H1 (cell line): Measurements from ENCODE around the gene INHBC. TPM values are rescaled to one million over a fixed set of nuclear protein-coding genes. Genes with fewer than 3 reads are reported as not detected.

Experiments used
- CTCF ChIA-PET: fragments of 300-600 bp; sonication (Branson Sonifier 250); formaldehyde crosslinking; loops from one replicate; lab custom pipeline; 2021; ENCODE audit not compliant: partially characterized antibody; lab: Charles Lee
- POLR2A ChIA-PET: fragments of 300-600 bp; sonication (Branson Sonifier 250); formaldehyde crosslinking; loops from one replicate; lab custom pipeline; 2021; ENCODE audit warnings: inconsistent platforms; ENCODE audit not compliant: partially characterized antibody; lab: Charles Lee
- DNase-seq, 2 experiments: peaks; one replicate each; pipeline versions ENCODE4 v3.0.0 to v3.0.0-alpha.2; 2010 to 2022; ENCODE audit warnings: low spot score in 2 of 2, low read depth in 1 of 2, mixed read lengths in 1 of 2
- FAIRE-seq: peaks from 2 replicates; lab custom pipeline; 2011; peaks lifted over from hg19 to GRCh38; lab: Jason Lieb, UNC
- H2AFZ ChIP-seq: 2 replicates; pipeline ENCODE4 v1.8.1; 2012; ENCODE audit warnings: low read length, inconsistent platforms
- H2AK5ac ChIP-seq: 2 replicates; pipeline ENCODE4 v1.6.1; 2013; ENCODE audit warnings: low read depth, low read length
- H2BK120ac ChIP-seq: replicated peaks from 2 replicates; pipeline ENCODE3; 2013; ENCODE audit warnings: low read depth, low read length, inconsistent platforms
- H2BK12ac ChIP-seq: 2 replicates; pipeline ENCODE4 v1.6.1; 2013; ENCODE audit warnings: low read depth, low read length
- H2BK15ac ChIP-seq: 2 replicates; pipeline ENCODE4 v1.6.1; 2013; ENCODE audit warnings: low read length
- H2BK20ac ChIP-seq: 2 replicates; pipeline ENCODE4 v1.6.1; 2013; ENCODE audit warnings: low read length
- H2BK5ac ChIP-seq: 2 replicates; pipeline ENCODE4 v1.6.1; 2013; ENCODE audit warnings: low read depth, low read length
- H3K14ac ChIP-seq: 2 replicates; pipeline ENCODE4 v1.6.1; 2013; ENCODE audit warnings: inconsistent platforms; ENCODE audit not compliant: insufficient read length
- H3K18ac ChIP-seq: 2 replicates; pipeline ENCODE4 v1.6.1; 2013; ENCODE audit warnings: low read length; ENCODE audit errors: extremely low read depth
- H3K23ac ChIP-seq: 2 replicates; pipeline ENCODE4 v1.6.1; 2013; ENCODE audit warnings: inconsistent platforms; ENCODE audit not compliant: insufficient read length
- H3K23me2 ChIP-seq: 2 replicates; pipeline ENCODE4 v1.6.1; 2013; ENCODE audit warnings: low read depth, low read length
- H3K27ac ChIP-seq: 2 replicates; pipeline ENCODE4 v1.6.1; 2011; ENCODE audit warnings: low read depth, low read length, inconsistent platforms
- H3K27me3 ChIP-seq, 4 experiments: replicated peaks in 1 of 4; 1 replicate in 1 of 4; 2 replicates in 3 of 4; pipeline versions ENCODE4 v1.6.1 to v1.8.1; 2011 to 2013; ENCODE audit warnings: low read length in 3 of 4, mild to moderate bottlenecking in 3 of 4, inconsistent platforms in 2 of 4, mixed read lengths in 2 of 4, moderate library complexity in 1 of 4; ENCODE audit not compliant: control insufficient read depth in 3 of 4, insufficient read depth in 3 of 4; ENCODE audit errors: extremely low read depth in 1 of 4
- H3K36me3 ChIP-seq, 4 experiments: 2 replicates each; pipeline versions ENCODE4 v1.6.1 to v1.8.1; 2011 to 2013; ENCODE audit warnings: mild to moderate bottlenecking in 4 of 4, low read length in 3 of 4, moderate library complexity in 2 of 4, control low read depth in 1 of 4, inconsistent platforms in 1 of 4; ENCODE audit not compliant: insufficient read depth in 4 of 4, control insufficient read depth in 2 of 4
- H3K4ac ChIP-seq: replicated peaks from 2 replicates; pipeline ENCODE3; 2013; ENCODE audit warnings: low read length, low read depth, mixed read lengths, inconsistent platforms; ENCODE audit not compliant: insufficient read length
- H3K4me1 ChIP-seq, 4 experiments: replicated peaks in 1 of 4; 1 replicate in 1 of 4; 2 replicates in 3 of 4; pipeline versions ENCODE4 v1.6.1 to v1.8.1; 2011 to 2013; ENCODE audit warnings: low read length in 3 of 4, inconsistent platforms in 2 of 4, mixed read lengths in 1 of 4; ENCODE audit not compliant: insufficient read depth in 4 of 4, control insufficient read depth in 3 of 4
- H3K4me2 ChIP-seq, 2 experiments: 2 replicates each; pipeline versions ENCODE4 v1.6.1 to v1.8.1; 2011 to 2013; ENCODE audit warnings: low read depth in 2 of 2, low read length in 2 of 2, control low read depth in 1 of 2, inconsistent platforms in 1 of 2, mild to moderate bottlenecking in 1 of 2; ENCODE audit not compliant: insufficient read depth in 1 of 2
- H3K4me3 ChIP-seq, 4 experiments: fragments of 200-600, 300-600 bp in 1 of 4; sonication (generic), shearing (Covaris generic), sonication (Bioruptor Twin) in 1 of 4; 2 replicates each; pipeline versions ENCODE4 v1.5.1 to v1.8.1; 2011 to 2016; ENCODE audit warnings: low read length in 4 of 4, low read depth in 3 of 4, control low read depth in 2 of 4, inconsistent platforms in 2 of 4, mild to moderate bottlenecking in 2 of 4, mixed read lengths in 1 of 4, moderate library complexity in 1 of 4; ENCODE audit not compliant: insufficient read depth in 2 of 4; ENCODE audit errors: extremely low read depth in 1 of 4
- H3K56ac ChIP-seq: replicated peaks from 2 replicates; pipeline ENCODE3; 2013; ENCODE audit warnings: low read depth, mild to moderate bottlenecking, mixed read lengths, low read length, inconsistent platforms; ENCODE audit not compliant: insufficient read length
- H3K79me1 ChIP-seq: 2 replicates; pipeline ENCODE4 v1.6.1; 2013; ENCODE audit warnings: low read depth, low read length, control low read depth
- H3K79me2 ChIP-seq, 2 experiments: 2 replicates each; pipeline versions ENCODE4 v1.6.1 to v1.8.1; 2012 to 2013; ENCODE audit warnings: low read length in 2 of 2, mild to moderate bottlenecking in 2 of 2, inconsistent platforms in 1 of 2; ENCODE audit not compliant: insufficient read depth in 2 of 2, control insufficient read depth in 1 of 2
- H3K9ac ChIP-seq, 4 experiments: replicated peaks in 1 of 4; 1 replicate in 1 of 4; 2 replicates in 3 of 4; pipeline versions ENCODE4 v1.6.1 to v1.8.1; 2011 to 2013; ENCODE audit warnings: low read depth in 3 of 4, low read length in 3 of 4, control low read depth in 2 of 4, mild to moderate bottlenecking in 2 of 4, moderate library complexity in 2 of 4, inconsistent platforms in 1 of 4; ENCODE audit errors: extremely low read depth in 1 of 4
- H3K9me3 ChIP-seq, 2 experiments: 2 replicates each; pipeline versions ENCODE4 v1.6.1 to v1.8.1; 2012 to 2013; ENCODE audit warnings: mild to moderate bottlenecking in 2 of 2, moderate library complexity in 2 of 2, control low read depth in 1 of 2, inconsistent platforms in 1 of 2, low read depth in 1 of 2, low read length in 1 of 2, mixed read lengths in 1 of 2; ENCODE audit not compliant: insufficient read depth in 2 of 2
- H4K20me1 ChIP-seq, 2 experiments: replicated peaks in 1 of 2; 2 replicates each; pipeline versions ENCODE3 to v1.8.1; 2011 to 2013; ENCODE audit warnings: inconsistent platforms in 2 of 2, low read length in 2 of 2, mild to moderate bottlenecking in 1 of 2; ENCODE audit not compliant: insufficient read depth in 2 of 2, control insufficient read depth in 1 of 2
- H4K5ac ChIP-seq: 2 replicates; pipeline ENCODE4 v1.6.1; 2013; ENCODE audit warnings: low read length, low read depth, mixed read lengths, inconsistent platforms; ENCODE audit not compliant: insufficient read length
- H4K8ac ChIP-seq: 2 replicates; pipeline ENCODE4 v1.8.0; 2013; ENCODE audit warnings: mild to moderate bottlenecking, moderate library complexity, low read length, inconsistent platforms; ENCODE audit not compliant: insufficient read depth; ENCODE audit errors: extremely low read depth
- H4K91ac ChIP-seq: replicated peaks from 2 replicates; pipeline ENCODE3; 2013; ENCODE audit warnings: low read length, mixed read lengths, inconsistent platforms; ENCODE audit not compliant: insufficient read length
- FOSL1 ChIP-seq: IDR thresholded peaks from 2 replicates; pipeline ENCODE4 v1.6.1; 2011; ENCODE audit warnings: mild to moderate bottlenecking, low read depth, low read length, moderate library complexity; ENCODE audit not compliant: insufficient read depth
- MAFK ChIP-seq: IDR thresholded peaks from 2 replicates; pipeline ENCODE4 v1.6.1; 2012; ENCODE audit warnings: low read depth, mild to moderate bottlenecking, improper control_type of control experiment, low read length
- NANOG ChIP-seq: IDR thresholded peaks from 2 replicates; pipeline ENCODE4 v1.6.1; 2011; ENCODE audit warnings: low read length, low read depth, mild to moderate bottlenecking, inconsistent platforms; ENCODE audit not compliant: insufficient read depth, poor library complexity, severe bottlenecking
- POLR2AphosphoS5 ChIP-seq: IDR thresholded peaks from 2 replicates; pipeline ENCODE4 v1.6.1; 2011; ENCODE audit warnings: low read depth, low read length
- RBBP5 ChIP-seq: IDR thresholded peaks from 2 replicates; pipeline ENCODE4 v1.7.1; 2012; ENCODE audit warnings: low read depth, mild to moderate bottlenecking, inconsistent platforms, low read length, moderate library complexity, borderline replicate concordance
- SIN3A ChIP-seq, 2 experiments: IDR thresholded peaks in 1 of 2; conservative IDR thresholded peaks in 1 of 2; 2 replicates each; pipeline ENCODE4 v1.6.1; 2011 to 2012; ENCODE audit warnings: low read length in 2 of 2, improper control_type of control experiment in 1 of 2, low read depth in 1 of 2, mild to moderate bottlenecking in 1 of 2
- SIX5 ChIP-seq: IDR thresholded peaks from 2 replicates; pipeline ENCODE4 v1.6.1; 2011; ENCODE audit warnings: mild to moderate bottlenecking, low read depth, low read length
- SP1 ChIP-seq: IDR thresholded peaks from 2 replicates; pipeline ENCODE4 v1.6.1; 2011; ENCODE audit warnings: low read depth, low read length
- WGBS, 2 experiments: shearing (Covaris generic) in 1 of 2; methylation state at CpG; one replicate each; pipeline versions ENCODE4 v1.1.6 to v1.1.7; 2013 to 2015; ENCODE audit warnings: low lambda C conversion rate in 2 of 2, mixed read lengths in 2 of 2, inconsistent platforms in 1 of 2, low coverage in 1 of 2, missing lambda C conversion rate in 1 of 2; ENCODE audit not compliant: insufficient replicate concordance in 2 of 2, insufficient coverage in 1 of 2, insufficient read length in 1 of 2; ENCODE audit errors: extremely low coverage in 1 of 2, missing lambda C conversion rate in 1 of 2; 5-methylcytosine and 5-hydroxymethylcytosine counted together
- polyA plus RNA-seq, 7 experiments: library from polyadenylated mRNA; depleted of rRNA in 3 of 7; stranded (reverse) in 5 of 7; unstranded in 2 of 7; fragments of >200 nt in 5 of 7; fragments of 200-250 nt in 2 of 7; gene quantifications; 1 replicate in 5 of 7; 2 replicates in 1 of 7; 4 replicates in 1 of 7; pipeline versions ENCODE4 v1.2.1 to v1.2.3, GENCODE V29; 2011 to 2013; ENCODE audit warnings: missing spikeins in 2 of 7, mixed read lengths in 2 of 7
- total RNA-seq: library from RNA; stranded (reverse); fragmentation: NEBNext Ultra II Directional; extraction: Animal tissue kit (Norgen Biotek cat#: 25700); gene quantifications from 2 replicates; pipeline ENCODE4 v1.2.1, GENCODE V29; 2021
- TF ChIP-seq, protein P1 (sequence below): IDR thresholded peaks from 2 replicates; pipeline ENCODE4 v1.6.1; 2012; ENCODE audit warnings: low read length, inconsistent platforms

The INHBC gene
- total and polyA plus RNA-seq, 2 of the 8 experiments (the other 6 are each of a cell fraction or from before 2014, with no cell fraction given), result 0.15 TPM; not detected in 1

DNA sequence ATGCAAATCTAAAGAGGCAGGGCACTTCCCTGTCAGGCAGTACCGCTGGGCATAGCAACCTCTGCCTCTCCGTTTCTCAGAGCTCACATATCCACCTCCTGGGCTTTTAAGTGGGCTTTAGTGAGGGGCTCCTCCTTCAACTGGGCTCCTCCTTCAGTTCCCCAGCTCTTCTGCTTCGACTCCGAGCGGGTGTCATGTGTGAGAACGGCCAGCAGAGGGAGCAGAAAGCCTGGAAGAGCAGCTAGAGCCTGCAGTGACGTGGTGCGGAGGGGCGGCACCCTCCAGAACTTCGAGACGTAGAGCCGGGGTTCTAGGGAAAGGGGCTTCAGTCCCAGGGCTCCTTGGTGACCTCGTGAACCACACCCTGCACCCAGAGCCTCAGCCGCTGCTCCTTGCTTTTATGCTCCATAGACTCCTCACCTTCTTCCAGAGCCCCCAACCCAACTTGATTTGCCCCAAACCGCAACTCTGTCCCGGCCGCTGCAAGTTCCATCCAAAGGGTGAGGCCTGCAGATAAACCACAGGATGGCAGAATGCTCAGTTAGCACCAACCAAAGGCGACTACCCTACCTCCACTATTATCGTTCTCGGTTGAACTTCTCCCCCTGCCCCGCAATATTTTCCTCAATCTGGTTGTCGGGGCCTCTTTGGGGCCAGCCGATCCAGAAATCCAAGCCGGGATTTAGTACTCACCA lies 24.6 kb downstream of the INHBC start:
- no peak overlapping the region for H3K23ac ChIP-seq
- H3K4me2 ChIP-seq, result peak overlapping the region; percentile 85 to 95
- H3K9me3 ChIP-seq, result no peaks in the 10 kb centered on the region
- CTCF ChIA-PET, result interaction anchor here (0.6 to 18.5 kb wide), 37 partner anchors 9 to 369 kb away, joined by 3 to 478 read pairs (median 4); partner anchors contain the start of genes ARHGAP9, DDIT3, INHBC and MARS1
- no peak overlapping the region for H2AFZ ChIP-seq
- peak overlapping the region; percentile 51 to 91 (median 76) for H3K4me3 ChIP-seq
- peak overlapping the region in 2 of 4 experiments; percentile 40 to 44; a peak in 4 of 7 replicates for H3K9ac ChIP-seq
- no peak overlapping the region for H3K14ac ChIP-seq
- H2BK15ac ChIP-seq, result no peak overlapping the region
- no peaks in the 10 kb centered on the region for H4K20me1 ChIP-seq
- H3K27me3 ChIP-seq, result no peaks in the 10 kb centered on the region
- DNase-seq (peak; percentile 98), FAIRE-seq (peak; percentile 58)
- no peaks in the 10 kb centered on the region for H3K79me1 ChIP-seq
- no peak overlapping the region; the same call in 1 of the 2 replicates for H2BK12ac ChIP-seq
- H2AK5ac ChIP-seq, result no peak overlapping the region
- peak overlapping the region; percentile 37 for H4K5ac ChIP-seq
- H3K27ac ChIP-seq, result peak overlapping the region; percentile 27; the same call in 1 of the 2 replicates
- H3K36me3 ChIP-seq, result peaks cover 0 to 4% (median 0%) of the 10 kb centered on the region in 4 experiments; a peak in 2 of 8 replicates
- no peak overlapping the region for H3K4ac ChIP-seq
- no peak overlapping the region for H3K56ac ChIP-seq
- H3K79me2 ChIP-seq, result peaks cover 0 to 16% of the 10 kb centered on the region in 2 experiments; a peak in 1 of 4 replicates
- no peak overlapping the region for H2BK120ac ChIP-seq
- H2BK5ac ChIP-seq, result 0 out of 2 replicates have a peak overlapping the region, but pooled peaks have one; percentile 85
- POLR2A ChIA-PET, result interaction anchor here (0.6 to 6.4 kb wide), 23 partner anchors 9 to 371 kb away, joined by 3 to 51 read pairs (median 4); partner anchors contain the start of genes INHBC and SHMT2
- peaks cover 0 to 32% (median 20%) of the 10 kb centered on the region in 4 experiments; a peak in 6 of 7 replicates for H3K4me1 ChIP-seq
- peak overlapping the region; percentile 8 for H4K91ac ChIP-seq
- no peak overlapping the region for H2BK20ac ChIP-seq
- peak overlapping the region; percentile 55; the same call in 1 of the 2 replicates for H3K18ac ChIP-seq
- no peak overlapping the region for H4K8ac ChIP-seq
- peaks cover 14% of the 10 kb centered on the region for H3K23me2 ChIP-seq
- 5% methylated on average over 24 of the region's 24 CpGs; no CpG with 5 or more reads in 1 of the 2 experiments for WGBS, 2 experiments
- peak; percentile 19 for TF ChIP-seq NANOG
- TF ChIP-seq SIX5, result no peak
- peak; percentile 84 for TF ChIP-seq SP1
- TF ChIP-seq, protein P1, sequence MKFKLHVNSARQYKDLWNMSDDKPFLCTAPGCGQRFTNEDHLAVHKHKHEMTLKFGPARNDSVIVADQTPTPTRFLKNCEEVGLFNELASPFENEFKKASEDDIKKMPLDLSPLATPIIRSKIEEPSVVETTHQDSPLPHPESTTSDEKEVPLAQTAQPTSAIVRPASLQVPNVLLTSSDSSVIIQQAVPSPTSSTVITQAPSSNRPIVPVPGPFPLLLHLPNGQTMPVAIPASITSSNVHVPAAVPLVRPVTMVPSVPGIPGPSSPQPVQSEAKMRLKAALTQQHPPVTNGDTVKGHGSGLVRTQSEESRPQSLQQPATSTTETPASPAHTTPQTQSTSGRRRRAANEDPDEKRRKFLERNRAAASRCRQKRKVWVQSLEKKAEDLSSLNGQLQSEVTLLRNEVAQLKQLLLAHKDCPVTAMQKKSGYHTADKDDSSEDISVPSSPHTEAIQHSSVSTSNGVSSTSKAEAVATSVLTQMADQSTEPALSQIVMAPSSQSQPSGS, result peak; percentile 75; the same call in 1 of the 2 replicates
- TF ChIP-seq POLR2AphosphoS5, result peak; percentile 84
- no peak for TF ChIP-seq RBBP5
- TF ChIP-seq SIN3A (conservative IDR thresholded peaks at IDR 0.05 in 1 of 2, IDR thresholded peaks at IDR 0.05 in 1 of 2; ENCODE audit: low read depth in 1 of 2, low read length in 2 of 2), result peak; percentile 70 to 80; a peak in 2 of 4 replicates
- TF ChIP-seq MAFK, result no peak
- no peak for TF ChIP-seq FOSL1
